HG03571 (cell line): Measurements from ENCODE around the gene FZD2.
"Not testable (repeated sequence)": the region's sequence is repeated elsewhere in the genome, so short reads cannot be mapped to it uniquely, and the experiment has no call there.

Experiments
- ATAC-seq: cut with Tn5 transposase; IDR thresholded peaks from one replicate; pipeline ENCODE4 v1.9.1; 2021; ENCODE audit not compliant: unreplicated experiment

FZD2 gene

DNA sequence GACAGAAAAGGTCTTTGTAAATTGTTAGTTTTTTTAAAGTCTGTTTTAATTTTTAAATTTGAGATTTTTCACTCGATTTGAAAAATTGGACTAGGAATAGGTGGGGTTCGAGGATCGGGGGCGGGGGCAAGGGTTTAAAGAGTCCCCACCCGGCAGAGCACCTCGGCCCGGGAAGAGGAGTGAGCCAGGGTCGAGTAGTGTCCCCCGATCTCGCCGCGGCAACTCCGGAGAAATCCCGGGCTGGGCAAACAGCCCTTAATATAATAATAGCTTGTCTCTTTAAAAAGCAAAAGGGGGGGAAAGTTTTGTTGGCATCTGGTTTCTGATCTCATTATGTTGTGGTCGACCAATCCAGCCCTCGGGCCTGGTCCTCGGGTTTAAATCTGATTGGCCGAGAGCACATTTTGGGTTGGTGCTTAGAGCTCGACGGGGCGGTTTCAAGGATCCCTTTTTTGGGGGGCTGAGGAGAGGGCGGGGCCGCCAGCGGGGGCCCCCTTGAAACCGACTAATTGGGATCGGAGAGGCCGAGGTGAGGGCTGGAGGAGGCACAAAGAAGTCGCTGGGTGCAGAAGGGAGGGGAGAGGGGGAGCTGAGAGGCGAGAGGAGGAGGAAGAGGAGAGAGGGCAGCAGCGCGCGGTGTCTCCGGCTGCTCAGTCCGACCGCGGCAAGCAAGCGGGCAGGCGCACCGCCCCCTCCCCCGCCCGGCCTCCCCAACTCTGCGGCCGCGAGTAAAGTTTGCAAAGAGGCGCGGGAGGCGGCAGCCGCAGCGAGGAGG, at the start of gene FZD2:
Gene FZD2, plus strand, starts transcription at position 653 of the 775 bp plus-strand sequence. CDS start 205 bp downstream, outside the sequence.
- ATAC-seq: no peak

DNA sequence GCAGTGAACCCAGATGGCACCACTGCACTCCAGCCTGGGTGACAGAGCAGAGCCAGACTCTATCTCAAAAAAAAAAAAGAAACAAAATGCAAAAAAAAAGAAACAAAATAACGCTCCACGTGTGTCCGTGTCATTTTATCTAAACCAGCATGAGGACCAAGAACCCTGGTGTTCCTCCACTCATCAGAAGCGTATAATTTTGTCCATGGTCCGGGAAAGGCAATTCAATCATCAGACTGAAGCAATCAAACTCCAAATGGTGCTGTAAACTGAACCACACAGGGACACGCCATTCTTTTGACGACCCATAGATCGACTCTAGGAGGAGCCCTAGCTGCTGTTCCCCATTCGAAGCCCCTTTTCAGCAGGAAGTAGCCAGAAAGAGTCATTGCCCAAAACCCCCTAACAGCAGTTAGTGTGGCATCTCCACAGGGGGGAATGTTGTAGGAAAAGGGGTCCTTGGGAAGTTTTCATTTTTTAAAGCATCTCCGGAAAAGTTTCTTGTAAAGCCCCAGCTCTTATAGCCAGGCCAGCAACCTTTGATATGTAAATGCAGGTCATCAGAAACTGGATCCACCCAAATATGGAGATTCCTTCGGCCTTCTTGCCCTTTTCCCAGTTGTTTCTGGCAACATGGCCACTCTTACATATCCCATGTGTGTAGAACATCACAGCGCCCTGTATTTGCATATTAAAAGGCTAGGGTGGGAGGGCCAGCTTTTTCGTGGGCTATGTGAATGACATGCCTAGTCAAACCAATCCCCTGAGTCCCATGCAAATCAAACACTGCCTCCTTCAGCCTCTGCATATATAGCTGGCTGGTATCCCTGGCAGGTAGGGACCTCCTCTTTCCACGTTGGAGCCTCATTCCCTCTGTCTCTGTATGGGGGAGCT, 45.8 kb upstream of the FZD2 start:
- not testable (repeated sequence) for ATAC-seq

DNA sequence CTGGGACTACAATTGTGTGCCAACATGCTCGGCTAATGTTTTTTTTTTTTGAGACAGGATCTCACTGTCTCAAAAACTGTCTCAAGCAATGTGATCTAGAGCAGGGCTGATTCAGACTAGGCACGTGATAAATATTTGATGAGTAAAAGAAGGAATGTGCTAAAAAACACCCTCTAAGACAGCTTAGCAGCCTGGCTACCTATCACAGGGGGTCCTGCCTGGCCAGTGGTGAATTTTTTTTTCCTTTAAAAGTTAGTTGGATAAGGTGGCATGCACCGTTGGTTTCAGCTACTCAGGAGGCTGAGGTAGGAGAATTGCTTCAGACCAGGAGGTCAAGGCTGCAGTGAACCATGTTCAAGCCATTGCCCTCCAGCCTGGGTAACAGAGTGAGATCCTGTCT, 39.3 kb upstream of the FZD2 start:
- no peak for ATAC-seq

DNA sequence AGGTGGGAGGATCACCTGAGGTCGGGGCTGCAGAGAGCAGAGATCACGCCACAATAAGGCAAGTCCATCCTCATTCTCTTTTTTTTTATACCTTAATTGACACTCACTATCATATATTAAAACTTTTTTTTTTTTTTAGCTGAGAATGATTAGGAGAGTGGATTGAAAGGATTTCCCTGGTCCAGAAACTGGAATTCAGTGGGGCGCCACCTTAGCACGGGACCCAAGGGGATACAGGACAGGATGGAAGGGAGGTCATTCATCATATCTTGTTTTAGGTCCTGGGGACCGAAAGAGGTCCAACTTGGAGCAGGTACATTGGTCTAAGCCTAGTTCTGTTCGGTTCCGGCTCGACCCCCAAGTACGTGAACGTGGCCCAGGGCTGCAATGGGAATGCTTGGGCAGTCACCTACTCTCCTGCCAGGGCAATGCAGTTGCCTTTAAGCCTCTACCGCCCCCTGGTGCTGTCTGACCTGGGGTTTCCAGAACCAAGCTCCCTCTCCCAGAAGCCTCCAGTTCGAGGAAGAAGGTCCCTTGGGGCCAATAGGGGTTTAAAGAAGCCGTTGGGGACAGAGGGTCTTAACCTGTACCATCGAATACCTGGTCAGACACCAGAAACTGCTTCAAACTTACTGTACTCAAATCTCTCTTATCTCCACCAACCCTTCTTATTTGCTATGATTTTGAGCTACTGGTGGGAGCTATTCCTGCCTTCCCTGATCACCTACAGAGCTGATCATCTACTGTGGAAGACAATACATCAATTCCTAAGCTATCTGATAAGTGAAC, 34.2 kb upstream of the FZD2 start:
- ATAC-seq: no peak

DNA sequence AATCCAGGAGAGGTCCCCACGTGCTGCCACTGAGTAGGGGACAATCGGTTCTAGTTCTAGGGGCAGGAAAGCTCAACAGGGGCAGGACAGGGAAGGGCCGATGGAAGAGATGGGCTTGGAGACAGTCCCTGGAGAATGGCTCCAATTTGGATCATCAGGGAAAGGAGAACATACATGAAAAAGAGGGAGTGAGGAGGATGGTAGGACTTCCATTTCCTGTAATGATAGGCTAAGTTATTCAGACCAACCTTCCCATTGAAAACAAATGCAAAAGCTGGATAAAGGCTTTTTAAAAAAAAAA, 33.7 kb upstream of the FZD2 start:
- ATAC-seq: no peak

DNA sequence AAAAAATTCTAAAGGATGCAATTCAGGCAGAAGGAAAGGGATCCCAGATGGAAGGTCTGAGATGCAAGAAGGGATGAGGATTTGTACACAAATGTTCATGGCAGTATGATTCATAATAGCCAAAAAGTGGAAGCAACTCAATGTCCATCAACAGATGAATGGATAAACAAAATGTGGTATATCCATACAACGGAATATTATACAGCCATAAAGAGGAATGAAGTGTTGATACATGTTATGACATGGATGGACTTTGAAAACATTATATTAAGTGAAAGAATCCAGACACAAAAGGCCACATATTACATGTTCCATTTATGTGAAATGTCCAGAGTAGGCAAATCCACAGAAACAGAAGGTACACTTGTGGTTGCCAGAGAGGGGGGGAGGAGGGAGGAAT, 30.2 kb upstream of the FZD2 start:
- no peak for ATAC-seq

DNA sequence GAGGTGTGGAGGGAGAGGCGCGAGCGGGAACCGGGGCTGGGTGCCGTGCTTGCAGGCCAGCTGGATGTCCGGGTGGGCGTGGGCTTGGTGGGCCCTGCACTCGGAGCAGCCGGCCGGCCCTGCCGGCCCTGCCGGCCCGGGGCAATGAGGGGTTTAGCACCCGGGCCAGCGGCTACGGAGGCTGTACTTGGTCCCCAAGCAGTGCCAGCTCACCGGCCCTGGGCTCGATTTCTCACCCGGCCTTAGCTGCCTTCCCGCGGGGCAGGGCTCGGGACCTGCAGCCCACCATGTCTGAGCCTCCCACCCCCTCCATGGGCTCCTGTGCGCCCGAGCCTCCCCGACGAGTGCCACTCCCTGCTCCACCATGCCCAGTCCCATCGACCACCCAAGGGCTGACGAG, 29.3 kb upstream of the FZD2 start:
- no peak for ATAC-seq

DNA sequence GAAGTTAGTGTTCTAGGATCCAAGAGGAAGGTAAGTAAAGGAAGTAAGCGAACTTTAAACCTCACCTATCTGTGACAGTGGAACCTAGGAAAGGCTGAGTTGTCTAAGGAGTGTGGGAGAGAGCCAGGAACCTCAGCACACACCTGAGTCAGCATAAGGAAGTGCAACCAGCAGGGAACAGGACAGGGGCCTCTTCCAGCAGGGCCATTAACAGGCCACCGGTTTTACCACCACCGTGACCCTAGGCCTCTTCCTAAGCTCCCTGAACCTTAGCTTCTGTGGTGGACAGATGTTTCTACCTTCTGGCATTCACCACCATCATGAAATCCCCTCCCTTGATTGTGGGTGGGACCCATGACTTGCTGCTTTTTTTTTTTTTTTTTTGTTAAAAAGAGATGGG, 27.4 kb upstream of the FZD2 start:
- no peak for ATAC-seq

DNA sequence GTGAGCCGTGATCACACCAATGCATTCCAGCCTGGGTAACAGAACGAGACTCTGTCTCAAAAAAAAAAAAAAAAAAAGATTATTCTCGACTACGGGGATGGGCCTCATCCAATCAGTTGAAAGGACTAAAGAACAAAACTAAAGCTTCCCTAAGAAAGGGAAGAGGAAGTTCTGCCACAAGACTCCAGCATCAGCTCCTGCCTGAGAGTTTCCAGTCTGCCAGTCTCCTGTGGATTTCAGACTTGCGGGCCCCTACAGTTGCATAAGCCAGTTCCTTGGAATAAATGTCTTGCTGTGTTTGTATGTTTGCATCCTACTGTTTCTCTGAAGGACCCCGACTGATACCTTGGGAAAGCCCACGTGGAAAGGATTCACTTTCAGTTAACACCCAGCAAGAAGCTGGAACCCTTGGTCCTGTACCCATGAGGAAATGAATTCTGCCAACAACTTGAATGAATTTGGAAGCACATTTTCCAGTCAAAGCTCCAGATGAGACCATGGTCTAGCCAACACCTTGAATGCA, 26.3 kb upstream of the FZD2 start:
- no peak for ATAC-seq

DNA sequence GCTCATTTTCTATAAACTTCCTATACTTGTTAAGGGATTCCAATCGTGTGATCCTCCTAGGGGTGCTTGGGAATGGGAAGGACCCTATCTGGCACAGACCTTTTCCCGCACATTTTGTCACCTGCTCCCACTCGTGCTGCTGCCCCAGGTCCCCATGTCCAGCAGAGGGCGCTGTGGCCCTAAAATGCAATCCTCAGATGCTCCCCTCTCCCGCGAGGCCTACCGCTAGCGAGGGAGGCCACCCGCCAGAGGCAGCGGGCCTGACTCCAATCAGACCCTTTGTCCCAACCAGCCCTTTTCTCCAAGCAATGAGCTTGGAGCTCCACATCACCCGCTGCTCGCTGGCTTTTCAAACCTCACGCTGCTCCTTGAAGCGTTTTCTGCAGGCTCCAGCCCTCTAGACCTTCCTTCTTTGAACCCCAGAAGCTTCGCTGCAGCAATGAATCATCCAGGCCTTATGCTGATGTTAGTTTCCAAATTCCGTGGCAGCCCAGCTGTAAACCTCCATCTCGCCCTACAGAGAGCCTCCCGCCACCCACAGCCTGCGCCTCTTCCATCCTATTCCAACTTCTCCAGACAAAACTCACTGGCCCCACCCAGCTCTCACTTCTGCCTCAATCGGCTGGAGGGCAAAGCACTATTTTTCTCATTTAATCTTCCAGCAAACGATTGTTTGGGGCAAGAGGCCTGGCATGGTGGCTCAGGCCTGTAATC, 23.6 kb upstream of the FZD2 start:
- ATAC-seq: no peak

DNA sequence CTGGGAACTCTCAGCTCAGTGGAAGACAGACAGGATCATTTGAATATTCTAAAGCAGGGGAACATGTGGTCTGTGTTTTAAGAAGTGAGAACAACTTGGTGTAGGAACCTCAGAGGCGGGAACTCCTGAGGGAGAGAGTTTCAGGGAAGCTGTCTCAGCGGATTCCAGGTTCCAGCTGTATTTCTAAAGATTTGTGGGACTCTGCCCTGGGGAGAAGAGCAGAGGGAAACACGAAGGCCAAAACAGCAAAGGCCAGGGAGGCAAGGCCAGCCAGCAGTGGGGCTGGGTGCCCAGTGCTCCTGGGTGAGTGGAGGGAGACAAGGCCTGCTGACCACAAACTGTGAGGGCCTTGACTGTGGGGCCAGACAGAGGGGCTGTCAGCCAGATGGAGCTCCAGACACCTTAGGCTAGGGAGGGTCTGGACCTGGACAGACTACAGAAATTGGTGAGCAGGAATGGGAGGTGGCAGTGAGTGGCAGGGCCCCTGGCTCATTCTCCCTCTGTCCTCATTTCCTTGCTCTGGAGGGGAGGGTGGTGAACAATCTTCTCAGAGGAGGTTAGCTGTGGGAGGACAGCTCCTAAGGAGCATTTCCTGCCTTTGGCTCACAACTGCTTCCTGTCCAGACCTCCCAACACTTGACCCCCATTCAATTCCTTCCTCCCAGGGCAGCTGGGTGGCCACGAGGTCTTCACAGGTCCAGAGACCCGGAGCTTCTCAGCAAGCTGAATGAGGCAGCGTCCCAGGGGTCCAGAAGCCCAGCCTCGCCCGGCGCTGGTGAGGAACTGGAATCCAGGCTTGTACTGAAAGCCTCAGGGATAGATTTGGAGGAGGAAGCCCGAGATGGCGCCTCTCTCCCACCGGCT, 21.0 kb upstream of the FZD2 start:
- no peak for ATAC-seq

DNA sequence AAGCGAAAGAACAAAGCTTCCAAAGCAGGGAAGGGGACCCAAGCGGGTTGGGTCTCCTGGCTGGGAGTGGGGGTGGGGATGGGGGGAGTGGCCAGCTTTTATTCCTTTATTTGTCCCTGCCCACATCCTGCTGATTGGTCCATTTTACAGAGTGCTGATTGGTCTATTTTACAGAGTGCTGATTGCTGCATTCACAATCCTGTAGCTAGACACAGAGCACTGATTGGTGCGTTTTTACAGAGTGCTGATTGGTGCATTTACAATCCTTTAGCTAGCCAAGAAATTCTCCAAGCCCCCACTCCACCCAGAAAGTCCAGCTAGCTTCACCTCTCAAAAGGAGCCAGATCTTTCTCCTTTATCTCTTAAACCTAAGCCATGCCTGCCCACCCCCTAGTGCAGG, 19.4 kb upstream of the FZD2 start:
- not testable (repeated sequence) for ATAC-seq

DNA sequence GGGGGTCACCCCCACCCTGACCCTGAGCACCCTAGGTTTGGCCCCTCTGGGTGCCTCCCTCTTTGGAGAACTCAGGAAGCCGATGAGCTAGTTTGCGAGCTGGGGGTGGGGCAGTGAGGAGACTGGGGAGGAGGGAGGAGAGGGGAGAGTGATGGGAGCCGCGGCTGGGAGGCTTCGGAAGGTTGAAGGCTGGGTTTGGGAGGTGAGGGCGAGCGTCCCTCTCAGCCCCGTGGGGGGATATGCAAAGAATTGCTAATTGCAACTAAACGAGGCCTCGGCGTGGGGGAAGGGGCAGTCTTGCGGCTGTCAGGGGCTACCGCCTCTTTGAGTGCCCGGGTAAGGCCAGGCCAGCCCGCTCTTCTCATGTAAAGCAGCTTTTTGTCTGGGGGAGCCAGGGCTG, 17.6 kb upstream of the FZD2 start:
- no peak for ATAC-seq

DNA sequence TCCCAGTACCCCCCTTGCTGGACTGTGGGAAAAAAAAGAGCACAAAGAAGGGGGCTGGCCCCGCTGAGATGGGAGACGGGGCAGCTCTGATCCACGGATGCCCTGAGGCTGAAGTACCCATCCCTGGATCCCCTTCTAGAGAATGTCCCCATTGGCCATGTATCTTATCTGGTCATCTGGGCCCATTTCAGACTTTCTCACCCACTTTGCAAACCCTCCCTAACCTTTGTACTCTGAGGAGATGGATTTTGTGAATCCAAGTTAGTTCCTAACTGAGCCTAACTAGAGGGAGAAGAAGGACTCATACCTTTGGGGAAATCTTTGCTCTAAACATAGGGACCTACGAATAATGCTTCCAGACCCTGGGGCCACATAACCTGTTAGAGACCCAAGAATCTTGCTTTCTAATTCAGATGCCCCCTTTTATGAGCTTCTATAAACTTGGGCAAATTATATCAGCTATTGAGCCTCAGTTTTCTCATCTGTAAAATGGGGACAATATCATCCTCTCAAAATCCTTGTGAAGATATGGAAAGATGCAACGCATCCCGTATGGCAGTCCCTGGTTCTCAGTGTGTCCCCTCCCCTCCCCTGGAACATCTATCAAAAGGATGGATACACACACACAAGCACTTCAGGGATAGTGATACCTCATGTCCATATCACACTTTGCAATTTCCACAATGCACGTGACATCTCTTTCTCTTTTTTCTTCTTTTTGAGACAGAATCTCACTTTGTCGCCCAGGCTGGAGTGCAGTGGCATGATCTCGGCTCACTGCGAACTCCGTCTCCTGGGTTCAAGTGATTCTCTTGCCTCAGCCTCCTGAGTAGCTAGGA, 16.8 kb upstream of the FZD2 start:
- ATAC-seq: no peak

DNA sequence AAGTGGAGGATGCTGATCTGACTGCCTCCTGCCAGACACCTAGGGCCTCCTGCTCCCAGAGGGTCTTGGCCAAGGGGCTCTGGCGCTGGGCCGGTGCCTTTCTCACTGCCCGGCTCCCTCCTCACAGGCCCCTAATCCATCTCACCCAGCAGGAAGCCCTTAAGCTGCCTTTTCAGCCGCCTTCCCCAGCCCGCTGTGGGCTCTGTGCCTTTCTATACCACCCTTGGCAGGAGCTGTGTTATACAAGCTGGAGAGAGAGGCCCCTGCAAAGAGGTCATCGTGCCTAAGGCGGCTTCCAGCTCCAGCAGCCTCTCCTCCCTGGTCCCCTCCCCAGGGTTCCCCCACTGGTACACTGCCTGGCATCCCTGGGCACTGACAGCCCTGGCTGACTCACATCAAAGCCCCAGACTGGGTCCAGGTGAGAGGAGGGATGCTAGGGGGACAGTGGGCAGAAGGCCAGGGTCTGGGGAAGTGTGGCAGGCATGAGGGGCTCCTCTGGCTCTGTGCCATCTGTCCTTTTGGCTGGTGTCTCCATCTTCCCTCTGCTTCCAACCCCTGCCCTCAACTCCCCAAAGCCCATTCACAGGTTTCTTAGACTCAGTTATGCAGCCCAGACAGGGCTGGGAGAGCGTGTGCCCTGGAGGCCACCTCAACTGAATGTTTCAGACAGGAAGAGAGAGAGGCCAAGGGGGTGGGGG, 15.3 kb upstream of the FZD2 start:
- no peak for ATAC-seq

DNA sequence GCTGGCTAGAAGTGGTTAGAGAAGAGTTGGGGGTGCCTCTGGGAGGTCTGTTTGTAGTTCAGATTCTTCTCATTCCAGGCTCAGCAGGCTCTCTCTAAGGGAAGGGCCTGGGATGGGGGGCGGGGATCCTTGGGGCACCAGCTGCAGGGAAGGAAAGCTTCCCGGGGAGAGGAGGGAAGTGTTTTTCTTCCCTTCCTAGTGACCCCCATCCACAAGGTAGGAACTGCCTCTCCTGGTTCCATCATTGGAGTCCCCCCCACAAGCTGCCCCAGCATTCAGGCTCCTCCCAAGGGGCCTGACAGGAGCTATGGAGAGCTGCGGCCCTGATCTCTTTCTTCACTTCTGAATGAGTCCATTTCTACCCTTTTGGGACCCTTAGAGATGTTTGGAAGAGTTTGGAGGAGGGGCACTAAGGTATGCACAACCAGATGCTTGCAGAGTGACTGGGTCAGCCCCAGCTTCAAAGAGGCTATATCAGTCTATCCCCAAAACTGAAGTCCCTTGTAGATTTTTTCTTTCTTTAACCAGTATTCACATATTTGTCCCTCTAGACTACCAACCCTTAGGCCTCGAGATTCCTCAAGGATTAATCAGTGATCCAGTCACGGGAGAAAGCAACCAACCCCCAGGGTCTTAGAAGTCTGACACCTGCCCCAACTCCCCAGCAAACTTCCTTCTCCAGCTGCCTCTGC, 13.9 kb upstream of the FZD2 start:
- no peak for ATAC-seq

DNA sequence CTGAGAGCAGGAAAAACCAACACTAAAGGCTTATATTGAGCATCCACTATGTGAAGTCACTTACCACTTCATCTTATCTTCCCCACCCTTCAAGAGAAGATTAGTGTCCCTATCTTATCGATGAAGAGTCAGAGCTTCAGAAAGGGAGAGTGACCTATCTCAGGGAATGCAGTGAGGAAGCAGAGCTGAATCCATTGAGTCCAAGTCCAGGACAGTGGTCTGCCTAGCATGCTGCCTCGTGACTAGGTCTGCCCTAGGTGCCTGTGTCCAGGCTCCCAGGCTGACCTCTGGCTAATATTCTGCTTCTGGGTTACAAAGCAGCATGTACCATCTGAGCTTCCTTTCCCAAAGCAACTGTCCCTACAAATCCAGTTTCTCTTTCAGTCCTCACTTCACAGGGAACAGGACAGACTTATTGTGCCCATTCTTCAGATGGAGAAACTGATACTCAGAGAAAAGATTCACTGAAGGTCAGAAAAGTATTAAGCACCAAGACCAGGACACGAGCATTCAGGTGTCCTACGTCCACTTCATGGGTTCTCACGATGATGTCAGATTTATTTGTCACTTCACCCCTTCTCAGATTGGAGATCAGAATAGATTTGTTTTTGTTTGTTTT, 13.3 kb upstream of the FZD2 start:
- no peak for ATAC-seq
